ENCODE results near the gene LRIG1.

LRIG1 gene

GRCh38 chr3:66486646-66487045, 14.2 kb downstream of the LRIG1 start:
- DNase-seq (ENCODE audit: extremely low read depth, insufficient read length): no peak
- TF ChIP-seq, protein P1, sequence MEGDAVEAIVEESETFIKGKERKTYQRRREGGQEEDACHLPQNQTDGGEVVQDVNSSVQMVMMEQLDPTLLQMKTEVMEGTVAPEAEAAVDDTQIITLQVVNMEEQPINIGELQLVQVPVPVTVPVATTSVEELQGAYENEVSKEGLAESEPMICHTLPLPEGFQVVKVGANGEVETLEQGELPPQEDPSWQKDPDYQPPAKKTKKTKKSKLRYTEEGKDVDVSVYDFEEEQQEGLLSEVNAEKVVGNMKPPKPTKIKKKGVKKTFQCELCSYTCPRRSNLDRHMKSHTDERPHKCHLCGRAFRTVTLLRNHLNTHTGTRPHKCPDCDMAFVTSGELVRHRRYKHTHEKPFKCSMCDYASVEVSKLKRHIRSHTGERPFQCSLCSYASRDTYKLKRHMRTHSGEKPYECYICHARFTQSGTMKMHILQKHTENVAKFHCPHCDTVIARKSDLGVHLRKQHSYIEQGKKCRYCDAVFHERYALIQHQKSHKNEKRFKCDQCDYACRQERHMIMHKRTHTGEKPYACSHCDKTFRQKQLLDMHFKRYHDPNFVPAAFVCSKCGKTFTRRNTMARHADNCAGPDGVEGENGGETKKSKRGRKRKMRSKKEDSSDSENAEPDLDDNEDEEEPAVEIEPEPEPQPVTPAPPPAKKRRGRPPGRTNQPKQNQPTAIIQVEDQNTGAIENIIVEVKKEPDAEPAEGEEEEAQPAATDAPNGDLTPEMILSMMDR (IDR thresholded peaks at IDR 0.05; ENCODE audit: insufficient read depth, low read length, poor library complexity, severe bottlenecking): no peak

DNA sequence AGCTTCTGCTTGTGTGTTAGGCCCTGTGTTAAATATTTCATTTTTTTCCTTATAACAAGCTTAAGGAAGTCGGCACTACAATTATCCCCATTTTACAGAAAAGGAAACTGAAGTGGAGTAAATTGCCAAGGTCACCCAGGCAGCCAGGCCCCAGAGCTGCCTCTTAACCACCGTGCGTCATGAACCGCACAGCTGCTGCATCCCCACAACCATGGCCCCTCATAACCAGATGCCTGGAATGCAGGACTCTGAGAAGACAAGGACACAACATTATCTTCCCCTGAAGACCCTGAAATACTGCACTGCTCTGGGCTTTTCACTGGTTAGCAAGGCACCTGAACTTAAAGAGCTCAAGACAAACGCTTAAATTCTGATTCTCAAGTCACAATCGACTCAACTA, 14.6 kb downstream of the LRIG1 start:
- TF ChIP-seq, protein P1 (IDR thresholded peaks at IDR 0.05; ENCODE audit: insufficient read depth, low read length, poor library complexity, severe bottlenecking): no peak
- no peak for DNase-seq (ENCODE audit: extremely low read depth, insufficient read length)
- Histone ChIP-seq H3K36me3 (ENCODE audit: control insufficient read depth, insufficient read depth, low read length) (no peaks in the 10 kb centered on the region), H3K4me3 (replicated peaks; ENCODE audit: low read depth, low read length) (no peak overlapping the region), H3K27me3 (replicated peaks; ENCODE audit: control insufficient read depth, insufficient read depth, low read length) (no peaks in the 10 kb centered on the region)

More at GRCh38 chr3:66486646-66487045, 14.2 kb downstream of the LRIG1 start:
- H3K27me3 ChIP-seq (replicated peaks; ENCODE audit: control insufficient read depth, insufficient read depth, low read length): no peaks in the 10 kb centered on the region
- no peak overlapping the region for H3K4me3 ChIP-seq (replicated peaks; ENCODE audit: low read depth, low read length)
- H3K36me3 ChIP-seq (ENCODE audit: control insufficient read depth, insufficient read depth, low read length): no peaks in the 10 kb centered on the region

GRCh38 chr3:66485291-66485968, 15.4 kb downstream of the LRIG1 start:
- DNase-seq (ENCODE audit: extremely low read depth, insufficient read length): no peak
- Histone ChIP-seq H3K36me3 (ENCODE audit: control insufficient read depth, insufficient read depth, low read length) (no peaks in the 10 kb centered on the region), H3K4me3 (replicated peaks; ENCODE audit: low read depth, low read length) (no peak overlapping the region), H3K27me3 (replicated peaks; ENCODE audit: control insufficient read depth, insufficient read depth, low read length) (no peaks in the 10 kb centered on the region)
- TF ChIP-seq, protein P1 (IDR thresholded peaks at IDR 0.05; ENCODE audit: insufficient read depth, low read length, poor library complexity, severe bottlenecking): no peak

DNA sequence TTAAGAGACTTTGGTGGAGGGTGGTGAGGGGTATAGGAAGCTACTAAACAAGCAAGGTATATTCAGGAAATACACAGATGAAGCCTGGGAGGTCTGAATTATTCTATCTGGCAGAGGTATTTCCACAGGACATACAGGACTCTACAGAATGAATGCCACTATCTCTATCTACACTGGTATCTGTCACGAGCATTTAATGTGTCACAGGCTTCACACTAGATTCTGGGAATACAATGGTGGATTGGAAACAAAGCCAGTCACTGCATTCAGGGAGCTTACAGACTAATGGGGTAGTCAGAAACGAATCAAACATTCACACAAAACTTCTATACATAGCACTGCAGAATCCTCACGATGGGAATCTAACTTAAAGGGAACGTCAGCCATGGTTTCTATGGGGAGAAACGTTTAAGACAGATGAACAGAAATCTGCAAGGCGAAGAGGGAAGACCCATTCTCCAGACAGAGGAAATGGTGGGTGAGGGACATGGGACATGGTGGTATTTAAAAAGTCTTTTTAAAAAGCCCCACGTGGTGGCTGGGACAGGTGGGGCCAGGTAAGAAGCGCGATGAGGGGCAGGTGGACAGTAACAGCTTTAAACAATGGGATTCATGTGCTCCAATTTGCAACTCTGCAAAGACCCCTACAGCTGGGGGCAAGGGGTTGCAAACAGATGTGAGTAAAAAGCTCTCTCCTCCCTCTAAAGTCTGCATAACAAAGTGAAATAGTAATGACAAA, 16.5 kb downstream of the LRIG1 start:
- no peak for DNase-seq (ENCODE audit: extremely low read depth, insufficient read length)
- Histone ChIP-seq H3K36me3 (ENCODE audit: control insufficient read depth, insufficient read depth, low read length) (no peaks in the 10 kb centered on the region), H3K27me3 (replicated peaks; ENCODE audit: control insufficient read depth, insufficient read depth, low read length) (no peaks in the 10 kb centered on the region), H3K4me3 (replicated peaks; ENCODE audit: low read depth, low read length) (no peak overlapping the region)
- TF ChIP-seq, protein P1 (IDR thresholded peaks at IDR 0.05; ENCODE audit: insufficient read depth, low read length, poor library complexity, severe bottlenecking): no peak

DNA sequence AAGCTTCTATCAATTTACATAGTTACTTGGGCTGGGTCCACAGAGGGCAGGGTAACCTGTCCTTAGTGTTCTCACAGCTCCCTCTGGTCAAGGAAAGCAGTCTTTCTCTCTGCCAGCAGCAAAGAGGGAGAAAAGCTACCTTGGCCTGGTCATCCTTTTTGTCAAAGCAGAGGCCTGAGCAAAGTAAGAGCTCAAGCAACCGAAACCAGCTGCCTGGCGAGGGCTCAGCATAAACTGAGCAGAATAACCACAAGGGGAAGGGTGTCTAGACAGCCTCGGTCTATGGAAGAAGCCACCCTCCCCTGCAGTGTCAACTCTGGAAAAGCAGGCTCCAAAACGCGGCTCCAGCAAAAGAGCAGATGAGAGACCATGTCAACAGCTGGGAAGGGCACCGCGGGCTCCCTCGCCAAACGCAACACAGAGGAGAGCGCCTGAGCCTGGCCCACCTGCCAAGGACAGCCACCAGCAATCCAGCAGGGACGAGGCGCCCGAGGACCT, 17.4 kb downstream of the LRIG1 start:
- H3K36me3 ChIP-seq (ENCODE audit: control insufficient read depth, insufficient read depth, low read length): no peaks in the 10 kb centered on the region
- no peaks in the 10 kb centered on the region for H3K27me3 ChIP-seq (replicated peaks; ENCODE audit: control insufficient read depth, insufficient read depth, low read length)
- H3K4me3 ChIP-seq (replicated peaks; ENCODE audit: low read depth, low read length): no peak overlapping the region
- no peak for DNase-seq (ENCODE audit: extremely low read depth, insufficient read length)
- TF ChIP-seq, protein P1 (IDR thresholded peaks at IDR 0.05; ENCODE audit: insufficient read depth, low read length, poor library complexity, severe bottlenecking): no peak

Data from GM06990 (cell line).